Mammary epithelial cell (primary cell): ENCODE results near the gene LCE1D.

Experiments used
- CTCF ChIP-seq, 2 donors: IDR thresholded peaks in 1 of 2; conservative IDR thresholded peaks in 1 of 2; 2 replicates each; pipeline ENCODE4 v1.5.1; 2011 to 2012; ENCODE audit warnings: inconsistent platforms in 2 of 2, low read length in 2 of 2, mild to moderate bottlenecking in 2 of 2, control low read depth in 1 of 2, low read depth in 1 of 2; ENCODE audit not compliant: insufficient read depth in 1 of 2; ENCODE audit errors: extremely low read depth in 1 of 2
- EZH2 ChIP-seq: IDR thresholded peaks from 2 replicates; pipeline ENCODE4 v1.6.1; 2012; ENCODE audit warnings: low read length, inconsistent platforms, borderline replicate concordance

- TF ChIP-seq CTCF (conservative IDR thresholded peaks at IDR 0.05 in 1 of 2, IDR thresholded peaks at IDR 0.05 in 1 of 2; ENCODE audit: extremely low read depth in 1 of 2, insufficient read depth in 1 of 2, low read depth in 1 of 2, low read length in 2 of 2) = no peak
- no peak for TF ChIP-seq EZH2
These were observed 4.8 kb downstream of the LCE1D start for GRCh38 chr1:152801333-152801732.
